K562 (cell line): Measurements from ENCODE around the gene TFB2M. TPM values are rescaled to one million over a fixed set of nuclear protein-coding genes. Genes with fewer than 3 reads are reported as not detected.

Experiments
- ATAC-seq: fragments of 200-7000 bp; cut with Tn5 transposase; 3 replicates; pipeline ENCODE4 v1.9.1; 2020; ENCODE audit warnings: moderate library complexity
- BruUV-seq: library from RNA; stranded (reverse); fragments of 400-500 nt; replicated peaks from 2 replicates; lab custom pipeline; 2021; lab: Mats Ljungman, UMichigan
- CTCF ChIA-PET: fragments of 300-600 bp; formaldehyde crosslinking; extraction: SDS; loops from one replicate; lab custom pipeline; 2021; ENCODE audit warnings: low intra/inter-chr PET ratio; lab: Yijun Ruan, JAX
- POLR2A ChIA-PET: fragments of 300-600, 350-650 bp; sonication (Branson Sonifier 250); formaldehyde crosslinking; extraction: SDS; loops from one replicate; lab custom pipeline; 2021; ENCODE audit warnings: antibody characterized with exemption, inconsistent platforms; lab: Yijun Ruan, JAX
- DNase-seq, 4 experiments: peaks; one replicate each; pipeline versions ENCODE4 v3.0.0 to v3.0.0-alpha.2; 2011 to 2018; ENCODE audit warnings: low spot score in 3 of 4, mixed read lengths in 3 of 4; ENCODE audit errors: extremely low read depth in 1 of 4
- FAIRE-seq: peaks from 2 replicates; lab custom pipeline; 2011; peaks lifted over from hg19 to GRCh38; lab: Jason Lieb, UNC
- H2AFZ ChIP-seq: 2 replicates; pipeline ENCODE4 v1.6.0; 2011; ENCODE audit warnings: low read depth, low read length, control low read depth, inconsistent platforms
- H3K27ac ChIP-seq: fragments of 200-600 bp; 3 replicates; pipeline ENCODE4 v1.8.0; 2011; ENCODE audit warnings: low read depth, mild to moderate bottlenecking, control low read depth, inconsistent platforms, low read length, moderate library complexity, mixed read lengths; ENCODE audit errors: extremely low read depth
- H3K27me3 ChIP-seq, 2 experiments: fragments of 300-600 bp in 1 of 2; 2 replicates in 1 of 2; 3 replicates in 1 of 2; pipeline versions ENCODE4 v1.6.0 to v1.8.0; 2011; ENCODE audit warnings: inconsistent platforms in 2 of 2, low read length in 2 of 2, mild to moderate bottlenecking in 1 of 2, mixed read lengths in 1 of 2, moderate library complexity in 1 of 2; ENCODE audit not compliant: control insufficient read depth in 2 of 2, insufficient read depth in 2 of 2
- H3K36me3 ChIP-seq: fragments of 300-600 bp; 3 replicates; pipeline ENCODE4 v1.8.0; 2011; ENCODE audit warnings: mild to moderate bottlenecking, low read length, inconsistent platforms; ENCODE audit not compliant: control insufficient read depth, insufficient read depth
- H3K4me1 ChIP-seq, 2 experiments: fragments of 200-600 bp in 1 of 2; replicated peaks in 1 of 2; 2 replicates in 1 of 2; 3 replicates in 1 of 2; pipeline versions ENCODE4 v1.5.1 to v1.8.0; 2011; ENCODE audit warnings: inconsistent platforms in 2 of 2, low read length in 2 of 2, mild to moderate bottlenecking in 1 of 2, mixed read lengths in 1 of 2, moderate library complexity in 1 of 2; ENCODE audit not compliant: control insufficient read depth in 2 of 2, insufficient read depth in 2 of 2
- H3K4me2 ChIP-seq: 2 replicates; pipeline ENCODE4 v1.6.1; 2011; ENCODE audit warnings: low read length, control low read depth, inconsistent platforms, mixed read lengths; ENCODE audit not compliant: insufficient read depth
- H3K4me3 ChIP-seq: fragments of 200-600 bp; sonication (generic), shearing (Covaris generic); 2 replicates; pipeline ENCODE4 v1.5.1; 2016; ENCODE audit warnings: control low read depth, inconsistent platforms
- H3K79me2 ChIP-seq: fragments of 200-600 bp; 3 replicates; pipeline ENCODE4 v1.8.0; 2011; ENCODE audit warnings: low read length, inconsistent platforms; ENCODE audit not compliant: control insufficient read depth, insufficient read depth
- H3K9ac ChIP-seq, 2 experiments: 2 replicates each; pipeline versions ENCODE4 v1.6.0 to v1.6.1; 2011; ENCODE audit warnings: low read depth in 2 of 2, low read length in 2 of 2, control low read depth in 1 of 2, inconsistent platforms in 1 of 2, mild to moderate bottlenecking in 1 of 2, mixed read lengths in 1 of 2; ENCODE audit not compliant: insufficient read depth in 1 of 2
- H3K9me1 ChIP-seq: one replicate; pipeline ENCODE4 v1.6.0; 2011; ENCODE audit warnings: inconsistent platforms, mild to moderate bottlenecking, low read length, moderate library complexity; ENCODE audit not compliant: control insufficient read depth, insufficient read depth
- H3K9me3 ChIP-seq: replicated peaks from 2 replicates; pipeline ENCODE4 v1.5.1; 2011; ENCODE audit warnings: low read depth, low read length, inconsistent platforms; ENCODE audit not compliant: control insufficient read depth, insufficient read depth
- H4K20me1 ChIP-seq: replicated peaks from 2 replicates; pipeline ENCODE4 v1.6.1; 2011; ENCODE audit warnings: low read length, inconsistent platforms, mixed read lengths; ENCODE audit not compliant: control insufficient read depth, insufficient read depth
- CCNT2 ChIP-seq: IDR thresholded peaks from 2 replicates; pipeline ENCODE4 v1.6.1; 2011; ENCODE audit warnings: borderline replicate concordance, low read depth, mild to moderate bottlenecking, moderate library complexity, mixed read lengths, low read length; ENCODE audit not compliant: insufficient read length; ENCODE audit errors: extremely low read depth
- CHD1 ChIP-seq: fragments of 200-600 bp; sonication (generic); IDR thresholded peaks from one replicate; pipeline ENCODE4 v1.6.1; 2012; ENCODE audit warnings: mild to moderate bottlenecking, moderate library complexity, low read length, inconsistent platforms
- ELF2 ChIP-seq: fragments of 250-450 bp; sonication (Bioruptor Pico); IDR thresholded peaks from 2 replicates; pipeline ENCODE4 v1.5.0; 2021; ENCODE audit warnings: mild to moderate bottlenecking
- ELF4 ChIP-seq: fragments of 450-650 bp; formaldehyde crosslinking; IDR thresholded peaks from 2 replicates; pipeline ENCODE4 v1.4.0; 2022; ENCODE audit warnings: missing genetic modification characterization
- LEF1 ChIP-seq: fragments of 450-650 bp; IDR thresholded peaks from 2 replicates; pipeline ENCODE4 v1.6.1; 2016; ENCODE audit warnings: mild to moderate bottlenecking
- POLR3A ChIP-seq: IDR thresholded peaks from 2 replicates; pipeline ENCODE4 v1.6.1; 2011; ENCODE audit warnings: borderline replicate concordance, mild to moderate bottlenecking, moderate library complexity; ENCODE audit not compliant: insufficient read length, insufficient read depth; ENCODE audit errors: extremely low read depth
- ZNF561 ChIP-seq: fragments of 450-650 bp; formaldehyde crosslinking; conservative IDR thresholded peaks from 2 replicates; pipeline ENCODE4 v1.4.0; 2020; ENCODE audit warnings: mild to moderate bottlenecking, moderate library complexity
- WGBS: fragments of 100-300 bp; shearing (Covaris generic); methylation state at CpG from one replicate; pipeline ENCODE4 v1.1.6; 2016; ENCODE audit warnings: low coverage, mixed read lengths; ENCODE audit not compliant: insufficient coverage; ENCODE audit errors: missing lambda C conversion rate; 5-methylcytosine and 5-hydroxymethylcytosine counted together
- in situ Hi-C: fragments of 300-500 bp; cut with MboI; formaldehyde crosslinking; loops from 4 replicates; pipeline ENCODE4 v1.15.0; 2018; ENCODE audit warnings: inconsistent platforms, mixed read lengths
- intact Hi-C: fragments of 100-400 bp; cut with micrococcal nuclease; formaldehyde crosslinking; loops from 2 replicates; pipeline ENCODE4 v1.14.2; 2022
- polyA plus RNA-seq, 8 experiments: library from polyadenylated mRNA; depleted of rRNA in 4 of 8; stranded (reverse) in 5 of 8; unstranded in 3 of 8; fragments of >200 nt; fragmentation: Nextera tagmentation in 2 of 8; fragmentation: Illumina TruSeq in 1 of 8; extraction: Ambion mirVana in 2 of 8; extraction: Trizol in 1 of 8; gene quantifications; 2 replicates each; pipeline versions ENCODE4 v1.2.1 to v1.2.3, GENCODE V29; 2011 to 2014; ENCODE audit warnings: inconsistent platforms in 1 of 8, missing spikeins in 1 of 8
- total RNA-seq, 7 experiments: library from RNA; depleted of rRNA in 6 of 7; stranded (reverse); fragments of >200 nt in 6 of 7; fragmentation: Illumina TruSeq in 2 of 7; extraction: Trizol in 2 of 7; gene quantifications; 2 replicates each; pipeline versions ENCODE4 v1.2.1 to v1.2.3, GENCODE V29; 2011 to 2021; ENCODE audit warnings: low replicate concordance in 1 of 7
- TF ChIP-seq, protein P1 (sequence below): sonication (generic); IDR thresholded peaks from 2 replicates; pipeline ENCODE4 v1.6.1; 2016
- TF ChIP-seq, protein P2 (sequence below): sonication (generic); formaldehyde crosslinking; IDR thresholded peaks from 2 replicates; pipeline ENCODE4 v1.8.0; 2023; ENCODE audit warnings: missing genetic modification reagents, mild to moderate bottlenecking, borderline replicate concordance

Gene TFB2M
- total and polyA plus RNA-seq, 9 of the 15 experiments (the other 6 are each of a cell fraction or from before 2014, with no cell fraction given), result 55.1 to 162 (median 70.6) TPM

DNA sequence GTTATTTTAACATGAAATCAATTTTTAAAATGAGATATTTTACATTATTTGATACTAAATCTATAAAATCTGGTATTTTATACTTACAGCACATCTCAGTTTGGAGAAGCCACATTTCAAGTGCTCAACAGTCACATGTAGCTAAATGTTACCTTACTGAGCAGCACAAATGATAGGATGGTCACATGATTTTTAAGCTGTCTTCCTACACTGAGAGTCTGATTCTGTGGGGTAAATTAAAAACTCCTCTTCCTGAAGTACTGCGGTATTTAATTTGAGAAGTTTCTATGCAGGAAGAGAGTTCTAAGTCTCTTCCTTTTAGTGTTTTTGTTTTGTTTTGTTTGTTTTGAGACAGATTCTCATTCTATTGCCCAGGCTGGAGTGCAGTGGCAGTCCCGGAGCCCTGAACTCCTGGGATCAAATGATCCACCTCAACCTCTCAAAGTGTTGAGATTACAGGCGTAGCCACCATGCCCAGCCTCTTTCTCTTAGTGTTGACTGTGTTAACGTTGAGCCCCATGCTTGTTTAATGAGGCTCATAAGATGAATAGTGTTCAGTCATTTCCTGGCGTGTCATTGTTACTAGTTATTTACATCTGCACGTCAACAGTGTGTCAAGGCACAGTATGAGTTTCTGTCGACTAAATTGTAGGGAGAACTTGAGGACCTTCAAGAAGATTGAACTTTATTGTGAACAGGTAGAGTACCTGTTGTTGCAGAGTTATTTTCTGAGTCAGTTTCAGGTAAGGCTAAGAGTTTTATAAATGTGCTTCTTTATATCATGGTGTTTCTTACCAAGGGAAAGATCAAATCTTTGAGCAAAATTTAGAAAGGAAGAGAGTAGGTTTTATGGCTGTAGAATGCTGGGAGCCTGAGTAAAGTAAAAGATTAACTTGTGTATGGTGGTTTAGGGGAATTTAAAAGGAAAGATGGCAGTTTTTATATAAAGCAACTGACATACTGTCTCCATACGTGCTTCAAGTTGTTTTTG, 3.5 kb upstream of the TFB2M start (continued):
- TF ChIP-seq, protein P1, sequence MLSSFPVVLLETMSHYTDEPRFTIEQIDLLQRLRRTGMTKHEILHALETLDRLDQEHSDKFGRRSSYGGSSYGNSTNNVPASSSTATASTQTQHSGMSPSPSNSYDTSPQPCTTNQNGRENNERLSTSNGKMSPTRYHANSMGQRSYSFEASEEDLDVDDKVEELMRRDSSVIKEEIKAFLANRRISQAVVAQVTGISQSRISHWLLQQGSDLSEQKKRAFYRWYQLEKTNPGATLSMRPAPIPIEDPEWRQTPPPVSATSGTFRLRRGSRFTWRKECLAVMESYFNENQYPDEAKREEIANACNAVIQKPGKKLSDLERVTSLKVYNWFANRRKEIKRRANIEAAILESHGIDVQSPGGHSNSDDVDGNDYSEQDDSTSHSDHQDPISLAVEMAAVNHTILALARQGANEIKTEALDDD, result peak; percentile 91
- TF ChIP-seq, all 486 proteins: peak for 90

DNA sequence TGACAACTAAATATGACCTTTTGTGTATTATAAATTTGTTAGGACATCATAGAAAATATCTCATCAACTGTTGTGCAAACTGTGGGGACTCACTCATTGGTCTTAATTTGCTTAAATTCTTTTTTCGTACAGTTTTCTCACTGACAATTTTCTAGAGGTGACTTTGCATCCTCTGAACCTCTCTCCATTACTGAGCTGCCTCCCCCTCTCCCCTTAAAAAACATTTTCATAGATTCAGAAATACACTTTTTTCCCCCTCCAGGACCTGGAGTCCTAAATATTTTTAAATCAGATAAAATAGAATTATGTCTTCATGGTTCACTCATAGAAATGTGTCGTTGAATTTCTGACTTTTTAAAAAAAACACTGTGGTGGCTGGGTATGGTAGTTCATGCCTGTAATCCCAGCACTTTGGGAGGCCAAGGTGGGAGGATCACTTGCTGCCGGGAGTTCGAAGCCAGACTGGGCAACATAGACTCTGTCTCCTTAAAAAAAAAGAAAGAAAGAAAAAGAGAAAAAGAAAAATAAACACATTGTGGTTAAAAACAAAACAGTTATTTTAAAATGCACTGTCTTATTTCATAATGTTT, 1.7 kb upstream of the TFB2M start:
- no peak overlapping the region; the same call in 1 of the 2 replicates for H2AFZ ChIP-seq
- no peaks in the 10 kb centered on the region for H3K9me3 ChIP-seq
- DNase-seq (peak in 1 of 4 experiments; percentile 19), ATAC-seq (no peak), FAIRE-seq (no peak)
- 0% methylated on average over 4 of the region's 4 CpGs for WGBS
- TSS peak; percentile 45 for BruUV-seq
- peak overlapping the region; percentile 89 for H3K4me2 ChIP-seq
- peak overlapping the region; percentile 85 for H3K4me3 ChIP-seq
- peaks cover 99% of the 10 kb centered on the region for H3K79me2 ChIP-seq
- no peaks in the 10 kb centered on the region; the same call in 1 of the 2 replicates for H4K20me1 ChIP-seq
- no peaks in the 10 kb centered on the region for H3K27me3 ChIP-seq
- ChIA-PET POLR2A (interaction anchor here (0.6 to 3.8 kb wide), 4 partner anchors 9 to 520 kb away, joined by 3 to 26 read pairs (median 12); no protein-coding TSS in a partner anchor), CTCF (no interaction called here)
- in situ Hi-C loops, result no loop called here
- peak overlapping the region; percentile 85 for H3K27ac ChIP-seq
- peaks cover 24% of the 10 kb centered on the region for H3K36me3 ChIP-seq
- H3K9me1 ChIP-seq, result no peaks in the 10 kb centered on the region
- peaks cover 10 to 31% of the 10 kb centered on the region in 2 experiments for H3K4me1 ChIP-seq
- intact Hi-C loops, result loop anchor here (2.0 to 10.0 kb wide), 5 partner anchors 15 to 367 kb away; partner anchors contain the start of gene AHCTF1
- peak overlapping the region; percentile 76 to 77 for H3K9ac ChIP-seq
- TF ChIP-seq ELF2 (CRISPR knock-in tag) (0 out of 2 replicates have a peak, but pooled peaks have one; percentile 56), LEF1 (no peak), ELF4 (CRISPR knock-in tag) (no peak), POLR3A (no peak), ZNF561 (CRISPR knock-in tag) (no peak), CCNT2 (no peak), CHD1 (no peak)
- TF ChIP-seq, protein P2, sequence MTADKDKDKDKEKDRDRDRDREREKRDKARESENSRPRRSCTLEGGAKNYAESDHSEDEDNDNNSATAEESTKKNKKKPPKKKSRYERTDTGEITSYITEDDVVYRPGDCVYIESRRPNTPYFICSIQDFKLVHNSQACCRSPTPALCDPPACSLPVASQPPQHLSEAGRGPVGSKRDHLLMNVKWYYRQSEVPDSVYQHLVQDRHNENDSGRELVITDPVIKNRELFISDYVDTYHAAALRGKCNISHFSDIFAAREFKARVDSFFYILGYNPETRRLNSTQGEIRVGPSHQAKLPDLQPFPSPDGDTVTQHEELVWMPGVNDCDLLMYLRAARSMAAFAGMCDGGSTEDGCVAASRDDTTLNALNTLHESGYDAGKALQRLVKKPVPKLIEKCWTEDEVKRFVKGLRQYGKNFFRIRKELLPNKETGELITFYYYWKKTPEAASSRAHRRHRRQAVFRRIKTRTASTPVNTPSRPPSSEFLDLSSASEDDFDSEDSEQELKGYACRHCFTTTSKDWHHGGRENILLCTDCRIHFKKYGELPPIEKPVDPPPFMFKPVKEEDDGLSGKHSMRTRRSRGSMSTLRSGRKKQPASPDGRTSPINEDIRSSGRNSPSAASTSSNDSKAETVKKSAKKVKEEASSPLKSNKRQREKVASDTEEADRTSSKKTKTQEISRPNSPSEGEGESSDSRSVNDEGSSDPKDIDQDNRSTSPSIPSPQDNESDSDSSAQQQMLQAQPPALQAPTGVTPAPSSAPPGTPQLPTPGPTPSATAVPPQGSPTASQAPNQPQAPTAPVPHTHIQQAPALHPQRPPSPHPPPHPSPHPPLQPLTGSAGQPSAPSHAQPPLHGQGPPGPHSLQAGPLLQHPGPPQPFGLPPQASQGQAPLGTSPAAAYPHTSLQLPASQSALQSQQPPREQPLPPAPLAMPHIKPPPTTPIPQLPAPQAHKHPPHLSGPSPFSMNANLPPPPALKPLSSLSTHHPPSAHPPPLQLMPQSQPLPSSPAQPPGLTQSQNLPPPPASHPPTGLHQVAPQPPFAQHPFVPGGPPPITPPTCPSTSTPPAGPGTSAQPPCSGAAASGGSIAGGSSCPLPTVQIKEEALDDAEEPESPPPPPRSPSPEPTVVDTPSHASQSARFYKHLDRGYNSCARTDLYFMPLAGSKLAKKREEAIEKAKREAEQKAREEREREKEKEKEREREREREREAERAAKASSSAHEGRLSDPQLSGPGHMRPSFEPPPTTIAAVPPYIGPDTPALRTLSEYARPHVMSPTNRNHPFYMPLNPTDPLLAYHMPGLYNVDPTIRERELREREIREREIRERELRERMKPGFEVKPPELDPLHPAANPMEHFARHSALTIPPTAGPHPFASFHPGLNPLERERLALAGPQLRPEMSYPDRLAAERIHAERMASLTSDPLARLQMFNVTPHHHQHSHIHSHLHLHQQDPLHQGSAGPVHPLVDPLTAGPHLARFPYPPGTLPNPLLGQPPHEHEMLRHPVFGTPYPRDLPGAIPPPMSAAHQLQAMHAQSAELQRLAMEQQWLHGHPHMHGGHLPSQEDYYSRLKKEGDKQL (CRISPR knock-in tag), result no peak
